ENCODE measurements around the gene ERBB3. TPM values are rescaled to one million over a fixed set of nuclear protein-coding genes. Genes with fewer than 3 reads are reported as not detected.

The ERBB3 gene
- total RNA-seq, 2 donors from 2014 or later = 1.1 to 3.2 TPM

DNA sequence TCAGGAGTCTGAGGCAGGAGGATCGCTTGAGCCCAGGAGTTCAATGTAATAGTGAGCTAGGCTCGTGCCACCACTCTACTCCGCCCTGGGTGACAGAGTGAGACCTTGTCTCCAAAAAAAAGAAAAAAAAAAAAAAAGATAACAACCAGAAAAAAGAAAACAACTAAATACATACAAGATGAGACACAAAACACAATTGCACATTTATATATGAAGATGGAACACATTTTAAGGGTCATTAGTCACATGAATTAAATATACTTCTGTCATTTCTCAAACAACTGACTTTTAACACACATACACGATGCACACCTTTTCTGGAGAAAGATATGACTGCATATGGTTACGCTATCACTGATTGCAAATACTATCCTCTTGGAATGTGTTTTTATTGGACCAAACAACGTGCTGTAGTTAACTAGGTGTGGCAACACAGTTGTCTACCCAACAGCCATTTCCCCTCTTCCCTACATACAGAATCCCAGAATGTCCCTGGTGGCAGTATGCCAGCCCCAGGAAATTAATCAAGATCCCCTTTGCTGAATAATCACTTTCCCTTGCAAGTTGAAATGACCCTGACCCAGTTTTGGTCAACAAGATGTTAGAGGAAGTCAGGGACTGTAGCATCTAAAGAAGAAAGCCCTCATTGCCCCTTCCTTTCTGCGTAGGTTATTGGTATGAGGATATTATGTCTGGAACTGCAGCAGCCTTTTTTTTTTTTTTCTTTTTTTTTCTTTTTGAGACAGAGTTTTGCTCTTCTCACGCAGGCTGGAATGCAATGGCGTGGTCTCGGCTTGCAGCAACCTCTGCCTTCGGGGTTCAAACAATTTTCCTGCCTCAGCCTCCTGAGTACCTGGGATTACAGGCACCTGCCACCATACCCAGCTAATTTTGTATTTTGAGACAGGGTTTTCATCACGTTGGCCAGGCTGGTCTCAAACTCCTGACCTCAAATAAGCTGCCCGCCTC, 66.8 kb downstream of the ERBB3 start:
- DNase-seq (ENCODE audit: low spot score) (no peak), ATAC-seq (ENCODE audit: insufficient number of reproducible peaks, low FRiP score, low read depth) (no peak)
- H3K4me1 ChIP-seq (ENCODE audit: control insufficient read depth in 1 of 2, low read depth in 2 of 2) = peaks cover 9 to 20% of the 10 kb centered on the region in 2 donors
- TF ChIP-seq, protein P1, sequence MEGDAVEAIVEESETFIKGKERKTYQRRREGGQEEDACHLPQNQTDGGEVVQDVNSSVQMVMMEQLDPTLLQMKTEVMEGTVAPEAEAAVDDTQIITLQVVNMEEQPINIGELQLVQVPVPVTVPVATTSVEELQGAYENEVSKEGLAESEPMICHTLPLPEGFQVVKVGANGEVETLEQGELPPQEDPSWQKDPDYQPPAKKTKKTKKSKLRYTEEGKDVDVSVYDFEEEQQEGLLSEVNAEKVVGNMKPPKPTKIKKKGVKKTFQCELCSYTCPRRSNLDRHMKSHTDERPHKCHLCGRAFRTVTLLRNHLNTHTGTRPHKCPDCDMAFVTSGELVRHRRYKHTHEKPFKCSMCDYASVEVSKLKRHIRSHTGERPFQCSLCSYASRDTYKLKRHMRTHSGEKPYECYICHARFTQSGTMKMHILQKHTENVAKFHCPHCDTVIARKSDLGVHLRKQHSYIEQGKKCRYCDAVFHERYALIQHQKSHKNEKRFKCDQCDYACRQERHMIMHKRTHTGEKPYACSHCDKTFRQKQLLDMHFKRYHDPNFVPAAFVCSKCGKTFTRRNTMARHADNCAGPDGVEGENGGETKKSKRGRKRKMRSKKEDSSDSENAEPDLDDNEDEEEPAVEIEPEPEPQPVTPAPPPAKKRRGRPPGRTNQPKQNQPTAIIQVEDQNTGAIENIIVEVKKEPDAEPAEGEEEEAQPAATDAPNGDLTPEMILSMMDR (IDR thresholded peaks at IDR 0.05) = no peak
- H3K27me3 ChIP-seq (replicated peaks; ENCODE audit: insufficient read depth) = no peaks in the 10 kb centered on the region
- peaks cover 19% of the 10 kb centered on the region for H3K36me3 ChIP-seq
- H3K27ac ChIP-seq = peak overlapping the region in 1 of 2 donors; percentile 59
- no peak overlapping the region for H3K4me3 ChIP-seq
- no peaks in the 10 kb centered on the region for H3K9me3 ChIP-seq

DNA sequence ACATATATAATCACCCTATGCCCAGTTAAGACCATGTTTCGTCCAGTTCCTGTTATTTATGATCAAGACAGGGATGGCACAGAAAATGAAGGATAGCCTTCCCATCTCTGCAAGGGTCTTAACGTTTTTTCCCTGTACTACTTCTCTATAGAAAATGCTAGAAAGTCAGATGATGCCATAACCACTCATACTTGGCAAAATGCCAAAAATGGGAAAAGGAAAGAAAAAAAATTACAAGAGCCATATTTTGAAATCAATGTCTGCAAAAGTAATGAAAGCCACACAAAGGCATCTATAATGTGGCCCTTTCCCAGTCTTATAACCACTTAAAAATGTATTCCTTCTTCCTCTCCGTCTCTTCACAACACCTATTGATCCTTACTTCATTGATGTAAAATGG, 70.6 kb downstream of the ERBB3 start:
- no peaks in the 10 kb centered on the region for H3K9me3 ChIP-seq
- H3K27me3 ChIP-seq (replicated peaks; ENCODE audit: insufficient read depth) = no peaks in the 10 kb centered on the region
- H3K36me3 ChIP-seq = no peaks in the 10 kb centered on the region
- DNase-seq (ENCODE audit: low spot score) (no peak), ATAC-seq (ENCODE audit: insufficient number of reproducible peaks, low FRiP score, low read depth) (no peak)
- no peak overlapping the region for H3K27ac ChIP-seq
- no peak overlapping the region for H3K4me3 ChIP-seq
- TF ChIP-seq, protein P1 (IDR thresholded peaks at IDR 0.05) = no peak
- peaks cover 15 to 32% of the 10 kb centered on the region in 2 donors for H3K4me1 ChIP-seq (ENCODE audit: control insufficient read depth in 1 of 2, low read depth in 2 of 2)

DNA sequence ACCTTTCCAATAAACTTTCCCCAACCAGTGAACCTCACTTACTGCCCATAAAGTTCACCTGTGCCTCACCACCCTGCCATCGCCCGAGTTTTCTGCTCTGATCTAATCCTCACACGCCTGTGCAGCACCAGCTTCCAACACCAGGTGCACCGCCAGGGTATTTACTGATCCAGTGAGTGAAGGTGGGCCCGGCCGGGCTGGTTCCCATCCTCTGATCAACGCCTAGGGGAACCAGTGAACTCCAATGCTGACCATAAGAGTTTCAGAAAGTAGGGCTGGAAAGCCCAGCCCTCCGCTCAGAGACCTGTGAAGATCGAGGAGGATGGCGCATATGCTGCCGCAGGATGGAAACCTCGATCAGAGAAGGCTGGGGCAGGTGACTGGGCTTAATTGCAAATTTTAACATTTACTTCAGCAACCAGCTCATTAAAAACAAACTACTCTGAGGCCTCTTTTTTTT, 71.7 kb downstream of the ERBB3 start:
- Histone ChIP-seq H3K4me1 (ENCODE audit: control insufficient read depth in 1 of 2, low read depth in 2 of 2) (peaks cover 11 to 28% of the 10 kb centered on the region in 2 donors), H3K4me3 (peak overlapping the region; percentile 87), H3K36me3 (no peaks in the 10 kb centered on the region), H3K9me3 (no peaks in the 10 kb centered on the region), H3K27ac (peak overlapping the region; percentile 88 to 92), H3K27me3 (replicated peaks; ENCODE audit: insufficient read depth) (no peaks in the 10 kb centered on the region)
- TF ChIP-seq, protein P1 (IDR thresholded peaks at IDR 0.05) = peak; percentile 44
- DNase-seq (ENCODE audit: low spot score) (no peak), ATAC-seq (ENCODE audit: insufficient number of reproducible peaks, low FRiP score, low read depth) (no peak)

DNA sequence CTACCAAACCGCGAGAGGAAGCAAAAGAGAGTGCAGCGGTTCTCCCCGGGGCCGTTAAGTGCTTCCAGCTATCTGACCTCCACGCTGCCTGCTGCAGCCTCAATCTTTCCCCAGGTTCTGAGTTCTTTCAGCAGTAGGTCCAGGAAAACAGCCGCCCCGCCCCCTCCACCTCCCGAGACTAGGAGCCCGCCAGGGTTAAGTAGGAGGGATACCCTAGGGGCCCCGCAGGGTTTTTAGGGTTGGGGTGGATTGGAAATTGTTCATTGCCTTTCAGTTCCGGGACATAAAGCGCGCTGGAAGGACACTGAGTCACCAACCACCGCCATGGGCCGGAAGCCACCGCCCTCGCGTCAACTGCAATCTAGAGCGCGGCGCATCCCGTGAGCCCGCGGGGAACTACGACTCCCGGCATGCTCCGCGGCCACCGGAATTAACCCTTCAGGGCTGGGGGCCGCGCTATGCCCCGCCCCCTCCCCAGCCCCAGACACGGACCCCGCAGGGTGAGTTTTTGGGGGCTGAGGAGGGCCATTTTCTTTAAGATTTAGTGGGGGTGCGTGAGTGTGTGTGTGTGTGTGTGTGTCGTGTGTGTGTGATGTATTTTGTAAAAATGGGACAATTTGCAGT, 72.3 kb downstream of the ERBB3 start, which contains the start of gene MYL6B:
MYL6B (plus strand) TSS at position 456 of the 624 bp plus-strand sequence. CDS start 1,332 bp downstream, outside the sequence.
- Histone ChIP-seq H3K36me3 (no peaks in the 10 kb centered on the region), H3K27ac (peak within 1 kb of the TSS; percentile 88 to 92), H3K27me3 (replicated peaks; ENCODE audit: insufficient read depth) (no peaks in the 10 kb centered on the region), H3K4me1 (ENCODE audit: control insufficient read depth in 1 of 2, low read depth in 2 of 2) (peaks cover 14 to 28% of the 10 kb centered on the region in 2 donors), H3K9me3 (no peaks in the 10 kb centered on the region), H3K4me3 (peak within 1 kb of the TSS; percentile 87)
- TF ChIP-seq, protein P1 (IDR thresholded peaks at IDR 0.05) = no peak
- DNase-seq (ENCODE audit: low spot score) (peak; percentile 83), ATAC-seq (ENCODE audit: insufficient number of reproducible peaks, low FRiP score, low read depth) (peak; percentile 87)

Other genes with a start within 250 kb of the ERBB3 start
- 10 to 100 TPM; 72.9 to 85.0 TPM for gene MMP19, start 237.2 kb upstream of the ERBB3 start, total RNA-seq
- gene PYM1, start 152.3 kb upstream of the ERBB3 start, total RNA-seq = 10 to 100 TPM; 19.0 to 31.6 TPM
- gene DGKA, start 149.0 kb upstream of the ERBB3 start, total RNA-seq = 100 to 1,000 TPM in 1 of 2 donors, 10 to 100 TPM in 1; 72.8 to 104 TPM
- gene PMEL, start 114.1 kb upstream of the ERBB3 start, total RNA-seq = under 1 TPM in 1 of 2 donors, not detected in 1; 0.99 TPM
- gene CDK2, start 113.3 kb upstream of the ERBB3 start, total RNA-seq = 10 to 100 TPM; 18.0 to 32.5 TPM
- gene RAB5B, start 106.1 kb upstream of the ERBB3 start, total RNA-seq = 10 to 100 TPM; 70.3 to 89.2 TPM
- gene SUOX, start 82.9 kb upstream of the ERBB3 start, total RNA-seq = 10 to 100 TPM; 17.6 to 20.6 TPM
- gene IKZF4, start 59.1 kb upstream of the ERBB3 start, total RNA-seq = 1 to 10 TPM; 4.5 to 7.6 TPM
- 1,000 to 10,000 TPM in 1 of 2 donors, 100 to 1,000 TPM in 1; 103 to 1,114 TPM for gene RPS26, start 38.2 kb upstream of the ERBB3 start, total RNA-seq
- gene PA2G4, start 24.4 kb downstream of the ERBB3 start, total RNA-seq = 100 to 1,000 TPM in 1 of 2 donors, 10 to 100 TPM in 1; 53.2 to 111 TPM
- 1,000 to 10,000 TPM in 1 of 2 donors, 100 to 1,000 TPM in 1; 923 to 1,490 TPM for gene RPL41, start 36.5 kb downstream of the ERBB3 start, total RNA-seq
- 1 to 10 TPM; 4.1 to 7.1 TPM for gene ZC3H10, start 38.1 kb downstream of the ERBB3 start, total RNA-seq
- gene ESYT1, start 48.1 kb downstream of the ERBB3 start, total RNA-seq = 100 to 1,000 TPM; 113 to 128 TPM
- 10 to 100 TPM; 17.1 to 19.1 TPM for gene MYL6B, start 72.4 kb downstream of the ERBB3 start, total RNA-seq
- gene MYL6, start 78.2 kb downstream of the ERBB3 start, total RNA-seq = 1,000 to 10,000 TPM; 1,762 to 3,064 TPM
- 100 to 1,000 TPM in 1 of 2 donors, 10 to 100 TPM in 1; 68.6 to 109 TPM for gene SMARCC2, start 109.3 kb downstream of the ERBB3 start, total RNA-seq
- 10 to 100 TPM; 66.6 to 76.5 TPM for gene RNF41, start 141.8 kb downstream of the ERBB3 start, total RNA-seq
- 10 to 100 TPM in 1 of 2 donors, 1 to 10 TPM in 1; 8.7 to 17.2 TPM for gene NABP2, start 144.2 kb downstream of the ERBB3 start, total RNA-seq
- gene SLC39A5, start 149.9 kb downstream of the ERBB3 start, total RNA-seq = not detected
- gene ANKRD52, start 178.2 kb downstream of the ERBB3 start, total RNA-seq = 10 to 100 TPM; 30.9 to 36.3 TPM
- gene COQ10A, start 186.8 kb downstream of the ERBB3 start, total RNA-seq = 10 to 100 TPM; 14.6 to 26.3 TPM
- 100 to 1,000 TPM; 120 to 143 TPM for gene CS, start 220.2 kb downstream of the ERBB3 start, total RNA-seq
- gene CNPY2, start 235.8 kb downstream of the ERBB3 start, total RNA-seq = 10 to 100 TPM; 72.0 to 85.1 TPM

Data from thoracic aorta (tissue), 2 donors.